Measurements from ENCODE around the gene CCM2.

DNA sequence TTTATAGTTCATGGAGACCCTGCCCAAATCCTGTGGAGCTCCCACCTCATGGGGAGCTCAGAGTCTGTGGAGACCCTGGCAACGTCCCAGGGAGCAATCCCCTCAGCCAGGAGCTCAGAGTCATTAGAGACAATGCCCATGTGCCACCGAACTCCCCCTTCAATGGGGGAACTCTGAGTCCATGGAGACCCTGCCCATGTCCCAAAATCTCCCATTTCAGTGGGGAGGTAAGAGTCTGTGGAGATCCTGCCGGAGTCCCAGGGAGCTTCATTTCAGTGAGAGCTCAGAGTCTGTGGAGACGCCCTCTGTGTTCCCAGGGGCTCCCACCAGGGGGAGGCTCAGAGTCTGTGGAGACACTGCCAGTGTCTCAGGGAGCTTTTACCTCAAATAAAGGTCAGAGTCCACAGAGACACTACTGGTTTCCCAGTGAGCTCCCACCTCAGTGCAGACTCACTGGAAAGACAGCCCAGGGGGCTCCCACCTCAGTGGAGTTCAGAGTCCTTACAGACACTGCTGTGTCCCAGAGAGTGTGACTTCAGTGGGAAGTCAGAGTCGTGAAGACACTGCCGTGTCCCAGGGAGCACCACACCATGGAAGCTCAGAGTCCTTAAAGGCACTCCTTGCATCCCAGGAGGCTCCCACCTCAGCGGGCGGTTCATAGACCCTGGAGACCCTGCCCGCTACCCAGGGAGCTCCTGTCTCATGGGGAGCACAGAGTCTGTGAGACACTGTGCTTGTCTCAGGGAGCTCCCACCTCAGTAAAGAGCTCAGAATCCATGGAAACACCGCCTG is 26.2 kb upstream of the CCM2 start:
- TF ChIP-seq, protein P1, sequence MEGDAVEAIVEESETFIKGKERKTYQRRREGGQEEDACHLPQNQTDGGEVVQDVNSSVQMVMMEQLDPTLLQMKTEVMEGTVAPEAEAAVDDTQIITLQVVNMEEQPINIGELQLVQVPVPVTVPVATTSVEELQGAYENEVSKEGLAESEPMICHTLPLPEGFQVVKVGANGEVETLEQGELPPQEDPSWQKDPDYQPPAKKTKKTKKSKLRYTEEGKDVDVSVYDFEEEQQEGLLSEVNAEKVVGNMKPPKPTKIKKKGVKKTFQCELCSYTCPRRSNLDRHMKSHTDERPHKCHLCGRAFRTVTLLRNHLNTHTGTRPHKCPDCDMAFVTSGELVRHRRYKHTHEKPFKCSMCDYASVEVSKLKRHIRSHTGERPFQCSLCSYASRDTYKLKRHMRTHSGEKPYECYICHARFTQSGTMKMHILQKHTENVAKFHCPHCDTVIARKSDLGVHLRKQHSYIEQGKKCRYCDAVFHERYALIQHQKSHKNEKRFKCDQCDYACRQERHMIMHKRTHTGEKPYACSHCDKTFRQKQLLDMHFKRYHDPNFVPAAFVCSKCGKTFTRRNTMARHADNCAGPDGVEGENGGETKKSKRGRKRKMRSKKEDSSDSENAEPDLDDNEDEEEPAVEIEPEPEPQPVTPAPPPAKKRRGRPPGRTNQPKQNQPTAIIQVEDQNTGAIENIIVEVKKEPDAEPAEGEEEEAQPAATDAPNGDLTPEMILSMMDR (conservative IDR thresholded peaks at IDR 0.05; ENCODE audit: low read depth in 2 of 2), result peak; percentile 42 to 48
- TF ChIP-seq EZH2phosphoT487 (IDR thresholded peaks at IDR 0.05; ENCODE audit: unreplicated experiment), result no peak
- TF ChIP-seq ZNF114 (CRISPR knock-in tag; IDR thresholded peaks at IDR 0.05), result no peak
- TF ChIP-seq EZH2 (IDR thresholded peaks at IDR 0.05; ENCODE audit: low read depth, unreplicated experiment), result no peak
- TF ChIP-seq CREB1 (CRISPR knock-in tag; IDR thresholded peaks at IDR 0.05; ENCODE audit: low read depth), result no peak
- no peak for TF ChIP-seq POLR2AphosphoS5 (IDR thresholded peaks at IDR 0.05; ENCODE audit: low read depth)
- no peak for TF ChIP-seq NANOG (IDR thresholded peaks at IDR 0.05; ENCODE audit: borderline replicate concordance)
- TF ChIP-seq, protein P2, sequence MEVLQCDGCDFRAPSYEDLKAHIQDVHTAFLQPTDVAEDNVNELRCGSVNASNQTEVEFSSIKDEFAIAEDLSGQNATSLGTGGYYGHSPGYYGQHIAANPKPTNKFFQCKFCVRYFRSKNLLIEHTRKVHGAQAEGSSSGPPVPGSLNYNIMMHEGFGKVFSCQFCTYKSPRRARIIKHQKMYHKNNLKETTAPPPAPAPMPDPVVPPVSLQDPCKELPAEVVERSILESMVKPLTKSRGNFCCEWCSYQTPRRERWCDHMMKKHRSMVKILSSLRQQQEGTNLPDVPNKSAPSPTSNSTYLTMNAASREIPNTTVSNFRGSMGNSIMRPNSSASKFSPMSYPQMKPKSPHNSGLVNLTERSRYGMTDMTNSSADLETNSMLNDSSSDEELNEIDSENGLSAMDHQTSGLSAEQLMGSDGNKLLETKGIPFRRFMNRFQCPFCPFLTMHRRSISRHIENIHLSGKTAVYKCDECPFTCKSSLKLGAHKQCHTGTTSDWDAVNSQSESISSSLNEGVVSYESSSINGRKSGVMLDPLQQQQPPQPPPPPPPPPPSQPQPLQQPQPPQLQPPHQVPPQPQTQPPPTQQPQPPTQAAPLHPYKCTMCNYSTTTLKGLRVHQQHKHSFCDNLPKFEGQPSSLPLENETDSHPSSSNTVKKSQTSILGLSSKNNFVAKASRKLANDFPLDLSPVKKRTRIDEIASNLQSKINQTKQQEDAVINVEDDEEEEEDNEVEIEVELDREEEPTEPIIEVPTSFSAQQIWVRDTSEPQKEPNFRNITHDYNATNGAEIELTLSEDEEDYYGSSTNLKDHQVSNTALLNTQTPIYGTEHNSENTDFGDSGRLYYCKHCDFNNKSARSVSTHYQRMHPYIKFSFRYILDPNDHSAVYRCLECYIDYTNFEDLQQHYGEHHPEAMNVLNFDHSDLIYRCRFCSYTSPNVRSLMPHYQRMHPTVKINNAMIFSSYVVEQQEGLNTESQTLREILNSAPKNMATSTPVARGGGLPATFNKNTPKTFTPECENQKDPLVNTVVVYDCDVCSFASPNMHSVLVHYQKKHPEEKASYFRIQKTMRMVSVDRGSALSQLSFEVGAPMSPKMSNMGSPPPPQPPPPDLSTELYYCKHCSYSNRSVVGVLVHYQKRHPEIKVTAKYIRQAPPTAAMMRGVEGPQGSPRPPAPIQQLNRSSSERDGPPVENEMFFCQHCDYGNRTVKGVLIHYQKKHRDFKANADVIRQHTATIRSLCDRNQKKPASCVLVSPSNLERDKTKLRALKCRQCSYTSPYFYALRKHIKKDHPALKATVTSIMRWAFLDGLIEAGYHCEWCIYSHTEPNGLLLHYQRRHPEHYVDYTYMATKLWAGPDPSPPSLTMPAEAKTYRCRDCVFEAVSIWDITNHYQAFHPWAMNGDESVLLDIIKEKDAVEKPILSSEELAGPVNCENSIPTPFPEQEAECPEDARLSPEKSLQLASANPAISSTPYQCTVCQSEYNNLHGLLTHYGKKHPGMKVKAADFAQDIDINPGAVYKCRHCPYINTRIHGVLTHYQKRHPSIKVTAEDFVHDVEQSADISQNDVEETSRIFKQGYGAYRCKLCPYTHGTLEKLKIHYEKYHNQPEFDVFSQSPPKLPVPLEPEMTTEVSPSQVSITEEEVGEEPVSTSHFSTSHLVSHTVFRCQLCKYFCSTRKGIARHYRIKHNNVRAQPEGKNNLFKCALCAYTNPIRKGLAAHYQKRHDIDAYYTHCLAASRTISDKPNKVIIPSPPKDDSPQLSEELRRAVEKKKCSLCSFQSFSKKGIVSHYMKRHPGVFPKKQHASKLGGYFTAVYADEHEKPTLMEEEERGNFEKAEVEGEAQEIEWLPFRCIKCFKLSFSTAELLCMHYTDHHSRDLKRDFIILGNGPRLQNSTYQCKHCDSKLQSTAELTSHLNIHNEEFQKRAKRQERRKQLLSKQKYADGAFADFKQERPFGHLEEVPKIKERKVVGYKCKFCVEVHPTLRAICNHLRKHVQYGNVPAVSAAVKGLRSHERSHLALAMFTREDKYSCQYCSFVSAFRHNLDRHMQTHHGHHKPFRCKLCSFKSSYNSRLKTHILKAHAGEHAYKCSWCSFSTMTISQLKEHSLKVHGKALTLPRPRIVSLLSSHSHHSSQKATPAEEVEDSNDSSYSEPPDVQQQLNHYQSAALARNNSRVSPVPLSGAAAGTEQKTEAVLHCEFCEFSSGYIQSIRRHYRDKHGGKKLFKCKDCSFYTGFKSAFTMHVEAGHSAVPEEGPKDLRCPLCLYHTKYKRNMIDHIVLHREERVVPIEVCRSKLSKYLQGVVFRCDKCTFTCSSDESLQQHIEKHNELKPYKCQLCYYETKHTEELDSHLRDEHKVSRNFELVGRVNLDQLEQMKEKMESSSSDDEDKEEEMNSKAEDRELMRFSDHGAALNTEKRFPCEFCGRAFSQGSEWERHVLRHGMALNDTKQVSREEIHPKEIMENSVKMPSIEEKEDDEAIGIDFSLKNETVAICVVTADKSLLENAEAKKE (CRISPR knock-in tag; IDR thresholded peaks at IDR 0.05), result no peak
- TF ChIP-seq, protein P3, sequence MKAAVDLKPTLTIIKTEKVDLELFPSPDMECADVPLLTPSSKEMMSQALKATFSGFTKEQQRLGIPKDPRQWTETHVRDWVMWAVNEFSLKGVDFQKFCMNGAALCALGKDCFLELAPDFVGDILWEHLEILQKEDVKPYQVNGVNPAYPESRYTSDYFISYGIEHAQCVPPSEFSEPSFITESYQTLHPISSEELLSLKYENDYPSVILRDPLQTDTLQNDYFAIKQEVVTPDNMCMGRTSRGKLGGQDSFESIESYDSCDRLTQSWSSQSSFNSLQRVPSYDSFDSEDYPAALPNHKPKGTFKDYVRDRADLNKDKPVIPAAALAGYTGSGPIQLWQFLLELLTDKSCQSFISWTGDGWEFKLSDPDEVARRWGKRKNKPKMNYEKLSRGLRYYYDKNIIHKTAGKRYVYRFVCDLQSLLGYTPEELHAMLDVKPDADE (IDR thresholded peaks at IDR 0.05), result no peak
- no peak for TF ChIP-seq JUNB (IDR thresholded peaks at IDR 0.05; ENCODE audit: unreplicated experiment)
- TF ChIP-seq, protein P4, sequence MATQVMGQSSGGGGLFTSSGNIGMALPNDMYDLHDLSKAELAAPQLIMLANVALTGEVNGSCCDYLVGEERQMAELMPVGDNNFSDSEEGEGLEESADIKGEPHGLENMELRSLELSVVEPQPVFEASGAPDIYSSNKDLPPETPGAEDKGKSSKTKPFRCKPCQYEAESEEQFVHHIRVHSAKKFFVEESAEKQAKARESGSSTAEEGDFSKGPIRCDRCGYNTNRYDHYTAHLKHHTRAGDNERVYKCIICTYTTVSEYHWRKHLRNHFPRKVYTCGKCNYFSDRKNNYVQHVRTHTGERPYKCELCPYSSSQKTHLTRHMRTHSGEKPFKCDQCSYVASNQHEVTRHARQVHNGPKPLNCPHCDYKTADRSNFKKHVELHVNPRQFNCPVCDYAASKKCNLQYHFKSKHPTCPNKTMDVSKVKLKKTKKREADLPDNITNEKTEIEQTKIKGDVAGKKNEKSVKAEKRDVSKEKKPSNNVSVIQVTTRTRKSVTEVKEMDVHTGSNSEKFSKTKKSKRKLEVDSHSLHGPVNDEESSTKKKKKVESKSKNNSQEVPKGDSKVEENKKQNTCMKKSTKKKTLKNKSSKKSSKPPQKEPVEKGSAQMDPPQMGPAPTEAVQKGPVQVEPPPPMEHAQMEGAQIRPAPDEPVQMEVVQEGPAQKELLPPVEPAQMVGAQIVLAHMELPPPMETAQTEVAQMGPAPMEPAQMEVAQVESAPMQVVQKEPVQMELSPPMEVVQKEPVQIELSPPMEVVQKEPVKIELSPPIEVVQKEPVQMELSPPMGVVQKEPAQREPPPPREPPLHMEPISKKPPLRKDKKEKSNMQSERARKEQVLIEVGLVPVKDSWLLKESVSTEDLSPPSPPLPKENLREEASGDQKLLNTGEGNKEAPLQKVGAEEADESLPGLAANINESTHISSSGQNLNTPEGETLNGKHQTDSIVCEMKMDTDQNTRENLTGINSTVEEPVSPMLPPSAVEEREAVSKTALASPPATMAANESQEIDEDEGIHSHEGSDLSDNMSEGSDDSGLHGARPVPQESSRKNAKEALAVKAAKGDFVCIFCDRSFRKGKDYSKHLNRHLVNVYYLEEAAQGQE (IDR thresholded peaks at IDR 0.05; ENCODE audit: unreplicated experiment), result no peak

Data from GM23338 (cell line).